K562 (cell line): ENCODE measurements around the gene SGCG. TPM values are rescaled to one million over a fixed set of nuclear protein-coding genes. Genes with fewer than 3 reads are reported as not detected.

ENCODE experiments used
- ATAC-seq: fragments of 200-7000 bp; cut with Tn5 transposase; 3 replicates; pipeline ENCODE4 v1.9.1; 2020; ENCODE audit warnings: moderate library complexity
- BruUV-seq: library from RNA; stranded (reverse); fragments of 400-500 nt; replicated peaks from 2 replicates; lab custom pipeline; 2021; lab: Mats Ljungman, UMichigan
- CTCF ChIA-PET: fragments of 300-600 bp; formaldehyde crosslinking; extraction: SDS; loops from one replicate; lab custom pipeline; 2021; ENCODE audit warnings: low intra/inter-chr PET ratio; lab: Yijun Ruan, JAX
- POLR2A ChIA-PET: fragments of 300-600, 350-650 bp; sonication (Branson Sonifier 250); formaldehyde crosslinking; extraction: SDS; loops from one replicate; lab custom pipeline; 2021; ENCODE audit warnings: antibody characterized with exemption, inconsistent platforms; lab: Yijun Ruan, JAX
- DNase-seq, 4 experiments: peaks; one replicate each; pipeline versions ENCODE4 v3.0.0 to v3.0.0-alpha.2; 2011 to 2018; ENCODE audit warnings: low spot score in 3 of 4, mixed read lengths in 3 of 4; ENCODE audit errors: extremely low read depth in 1 of 4
- FAIRE-seq: peaks from 2 replicates; lab custom pipeline; 2011; peaks lifted over from hg19 to GRCh38; lab: Jason Lieb, UNC
- H2AFZ ChIP-seq: 2 replicates; pipeline ENCODE4 v1.6.0; 2011; ENCODE audit warnings: low read depth, low read length, control low read depth, inconsistent platforms
- H3K27ac ChIP-seq: fragments of 200-600 bp; 3 replicates; pipeline ENCODE4 v1.8.0; 2011; ENCODE audit warnings: low read depth, mild to moderate bottlenecking, control low read depth, inconsistent platforms, low read length, moderate library complexity, mixed read lengths; ENCODE audit errors: extremely low read depth
- H3K27me3 ChIP-seq, 2 experiments: fragments of 300-600 bp in 1 of 2; 2 replicates in 1 of 2; 3 replicates in 1 of 2; pipeline versions ENCODE4 v1.6.0 to v1.8.0; 2011; ENCODE audit warnings: inconsistent platforms in 2 of 2, low read length in 2 of 2, mild to moderate bottlenecking in 1 of 2, mixed read lengths in 1 of 2, moderate library complexity in 1 of 2; ENCODE audit not compliant: control insufficient read depth in 2 of 2, insufficient read depth in 2 of 2
- H3K36me3 ChIP-seq: fragments of 300-600 bp; 3 replicates; pipeline ENCODE4 v1.8.0; 2011; ENCODE audit warnings: mild to moderate bottlenecking, low read length, inconsistent platforms; ENCODE audit not compliant: control insufficient read depth, insufficient read depth
- H3K4me1 ChIP-seq, 2 experiments: fragments of 200-600 bp in 1 of 2; replicated peaks in 1 of 2; 2 replicates in 1 of 2; 3 replicates in 1 of 2; pipeline versions ENCODE4 v1.5.1 to v1.8.0; 2011; ENCODE audit warnings: inconsistent platforms in 2 of 2, low read length in 2 of 2, mild to moderate bottlenecking in 1 of 2, mixed read lengths in 1 of 2, moderate library complexity in 1 of 2; ENCODE audit not compliant: control insufficient read depth in 2 of 2, insufficient read depth in 2 of 2
- H3K4me2 ChIP-seq: 2 replicates; pipeline ENCODE4 v1.6.1; 2011; ENCODE audit warnings: low read length, control low read depth, inconsistent platforms, mixed read lengths; ENCODE audit not compliant: insufficient read depth
- H3K4me3 ChIP-seq: fragments of 200-600 bp; sonication (generic), shearing (Covaris generic); 2 replicates; pipeline ENCODE4 v1.5.1; 2016; ENCODE audit warnings: control low read depth, inconsistent platforms
- H3K79me2 ChIP-seq: fragments of 200-600 bp; 3 replicates; pipeline ENCODE4 v1.8.0; 2011; ENCODE audit warnings: low read length, inconsistent platforms; ENCODE audit not compliant: control insufficient read depth, insufficient read depth
- H3K9ac ChIP-seq, 2 experiments: 2 replicates each; pipeline versions ENCODE4 v1.6.0 to v1.6.1; 2011; ENCODE audit warnings: low read depth in 2 of 2, low read length in 2 of 2, control low read depth in 1 of 2, inconsistent platforms in 1 of 2, mild to moderate bottlenecking in 1 of 2, mixed read lengths in 1 of 2; ENCODE audit not compliant: insufficient read depth in 1 of 2
- H3K9me1 ChIP-seq: one replicate; pipeline ENCODE4 v1.6.0; 2011; ENCODE audit warnings: inconsistent platforms, mild to moderate bottlenecking, low read length, moderate library complexity; ENCODE audit not compliant: control insufficient read depth, insufficient read depth
- H3K9me3 ChIP-seq: replicated peaks from 2 replicates; pipeline ENCODE4 v1.5.1; 2011; ENCODE audit warnings: low read depth, low read length, inconsistent platforms; ENCODE audit not compliant: control insufficient read depth, insufficient read depth
- H4K20me1 ChIP-seq: replicated peaks from 2 replicates; pipeline ENCODE4 v1.6.1; 2011; ENCODE audit warnings: low read length, inconsistent platforms, mixed read lengths; ENCODE audit not compliant: control insufficient read depth, insufficient read depth
- BCOR ChIP-seq: fragments of 450-650 bp; IDR thresholded peaks from 2 replicates; pipeline ENCODE4 v1.6.1; 2016
- KHSRP ChIP-seq: fragments of 450-650 bp; IDR thresholded peaks from 2 replicates; pipeline ENCODE4 v1.6.1; 2017
- MAFG ChIP-seq: fragments of 450-650 bp; conservative IDR thresholded peaks from 2 replicates; pipeline ENCODE4 v1.6.1; 2016; ENCODE audit warnings: missing genetic modification characterization, missing compliant biosample characterization
- MED1 ChIP-seq: sonication (generic); formaldehyde crosslinking; IDR thresholded peaks from 2 replicates; pipeline ENCODE4 v1.8.1; 2023; ENCODE audit warnings: missing genetic modification reagents, borderline replicate concordance
- RBM22 ChIP-seq: fragments of 200-400 bp; formaldehyde crosslinking; IDR thresholded peaks from 2 replicates; pipeline ENCODE4 v1.6.1; 2018; ENCODE audit warnings: low read length, low read depth; ENCODE audit not compliant: poor library complexity, severe bottlenecking
- RCOR1 ChIP-seq, 2 experiments: IDR thresholded peaks; 2 replicates each; pipeline ENCODE4 v1.6.1; 2012; ENCODE audit warnings: low read depth in 2 of 2, low read length in 2 of 2, borderline replicate concordance in 1 of 2, improper control_type of control experiment in 1 of 2
- SP1 ChIP-seq: sonication (generic); formaldehyde crosslinking; IDR thresholded peaks from 2 replicates; pipeline ENCODE4 v1.8.1; 2022; ENCODE audit warnings: mild to moderate bottlenecking, missing genetic modification reagents
- STAT5B ChIP-seq: fragments of 250-450 bp; sonication (Bioruptor Pico); IDR thresholded peaks from 2 replicates; pipeline ENCODE4 v1.8.0; 2021; ENCODE audit warnings: mild to moderate bottlenecking, inconsistent platforms
- TFAM ChIP-seq: fragments of 250-450 bp; sonication (Bioruptor Pico); conservative IDR thresholded peaks from 2 replicates; pipeline ENCODE4 v1.5.0; 2021; ENCODE audit warnings: mild to moderate bottlenecking, moderate library complexity
- WGBS: fragments of 100-300 bp; shearing (Covaris generic); methylation state at CpG from one replicate; pipeline ENCODE4 v1.1.6; 2016; ENCODE audit warnings: low coverage, mixed read lengths; ENCODE audit not compliant: insufficient coverage; ENCODE audit errors: missing lambda C conversion rate; 5-methylcytosine and 5-hydroxymethylcytosine counted together
- in situ Hi-C: fragments of 300-500 bp; cut with MboI; formaldehyde crosslinking; loops from 4 replicates; pipeline ENCODE4 v1.15.0; 2018; ENCODE audit warnings: inconsistent platforms, mixed read lengths
- intact Hi-C: fragments of 100-400 bp; cut with micrococcal nuclease; formaldehyde crosslinking; loops from 2 replicates; pipeline ENCODE4 v1.14.2; 2022
- polyA plus RNA-seq, 8 experiments: library from polyadenylated mRNA; depleted of rRNA in 4 of 8; stranded (reverse) in 5 of 8; unstranded in 3 of 8; fragments of >200 nt; fragmentation: Nextera tagmentation in 2 of 8; fragmentation: Illumina TruSeq in 1 of 8; extraction: Ambion mirVana in 2 of 8; extraction: Trizol in 1 of 8; gene quantifications; 2 replicates each; pipeline versions ENCODE4 v1.2.1 to v1.2.3, GENCODE V29; 2011 to 2014; ENCODE audit warnings: inconsistent platforms in 1 of 8, missing spikeins in 1 of 8
- total RNA-seq, 7 experiments: library from RNA; depleted of rRNA in 6 of 7; stranded (reverse); fragments of >200 nt in 6 of 7; fragmentation: Illumina TruSeq in 2 of 7; extraction: Trizol in 2 of 7; gene quantifications; 2 replicates each; pipeline versions ENCODE4 v1.2.1 to v1.2.3, GENCODE V29; 2011 to 2021; ENCODE audit warnings: low replicate concordance in 1 of 7
- TF ChIP-seq, protein P1 (sequence below): fragments of 450-650 bp; formaldehyde crosslinking; IDR thresholded peaks from 2 replicates; pipeline ENCODE4 v1.4.0; 2022; ENCODE audit warnings: mild to moderate bottlenecking, moderate library complexity
- TF ChIP-seq, protein P2 (sequence below): fragments of 250-450 bp; sonication (Bioruptor Pico); IDR thresholded peaks from 2 replicates; pipeline ENCODE4 v1.4.0; 2020; ENCODE audit warnings: borderline replicate concordance
- TF ChIP-seq, protein P3 (sequence below): sonication (generic); formaldehyde crosslinking; IDR thresholded peaks from 2 replicates; pipeline ENCODE4 v1.8.1; 2023; ENCODE audit warnings: mild to moderate bottlenecking, missing genetic modification reagents

Gene SGCG
- total and polyA plus RNA-seq, 9 of the 15 experiments (the other 6 are each of a cell fraction or from before 2014, with no cell fraction given) = 0.04 to 0.44 (median 0.34) TPM

DNA sequence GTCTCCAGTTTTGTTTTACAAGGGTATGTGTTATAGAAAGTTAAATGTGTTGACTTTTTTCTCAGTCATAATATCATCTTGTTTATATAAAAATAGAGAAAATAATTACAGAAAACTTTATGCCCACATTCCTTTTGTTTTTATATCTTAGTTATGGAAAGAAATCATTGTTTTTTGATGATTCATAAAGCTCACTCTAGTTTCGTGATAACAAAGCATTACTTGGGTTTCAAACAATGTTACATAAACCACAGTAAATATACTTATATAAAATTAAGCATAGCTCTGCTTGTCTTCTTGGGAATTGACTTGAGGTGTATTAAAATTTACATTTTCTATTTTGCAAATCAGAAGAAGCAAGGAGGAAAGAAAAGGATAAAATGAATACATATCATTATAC is 111.8 kb downstream of the SGCG start:
- no peak overlapping the region for H3K27ac ChIP-seq
- no peaks in the 10 kb centered on the region for H3K9me1 ChIP-seq
- H3K4me2 ChIP-seq = no peak overlapping the region
- in situ Hi-C loops = no loop called here
- H3K36me3 ChIP-seq = no peaks in the 10 kb centered on the region
- TF ChIP-seq, protein P1, sequence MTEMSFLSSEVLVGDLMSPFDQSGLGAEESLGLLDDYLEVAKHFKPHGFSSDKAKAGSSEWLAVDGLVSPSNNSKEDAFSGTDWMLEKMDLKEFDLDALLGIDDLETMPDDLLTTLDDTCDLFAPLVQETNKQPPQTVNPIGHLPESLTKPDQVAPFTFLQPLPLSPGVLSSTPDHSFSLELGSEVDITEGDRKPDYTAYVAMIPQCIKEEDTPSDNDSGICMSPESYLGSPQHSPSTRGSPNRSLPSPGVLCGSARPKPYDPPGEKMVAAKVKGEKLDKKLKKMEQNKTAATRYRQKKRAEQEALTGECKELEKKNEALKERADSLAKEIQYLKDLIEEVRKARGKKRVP (CRISPR knock-in tag) = no peak
- no peak for TF ChIP-seq STAT5B (CRISPR knock-in tag)
- no peak for TF ChIP-seq RBM22
- TF ChIP-seq BCOR = no peak
- TF ChIP-seq, protein P2, sequence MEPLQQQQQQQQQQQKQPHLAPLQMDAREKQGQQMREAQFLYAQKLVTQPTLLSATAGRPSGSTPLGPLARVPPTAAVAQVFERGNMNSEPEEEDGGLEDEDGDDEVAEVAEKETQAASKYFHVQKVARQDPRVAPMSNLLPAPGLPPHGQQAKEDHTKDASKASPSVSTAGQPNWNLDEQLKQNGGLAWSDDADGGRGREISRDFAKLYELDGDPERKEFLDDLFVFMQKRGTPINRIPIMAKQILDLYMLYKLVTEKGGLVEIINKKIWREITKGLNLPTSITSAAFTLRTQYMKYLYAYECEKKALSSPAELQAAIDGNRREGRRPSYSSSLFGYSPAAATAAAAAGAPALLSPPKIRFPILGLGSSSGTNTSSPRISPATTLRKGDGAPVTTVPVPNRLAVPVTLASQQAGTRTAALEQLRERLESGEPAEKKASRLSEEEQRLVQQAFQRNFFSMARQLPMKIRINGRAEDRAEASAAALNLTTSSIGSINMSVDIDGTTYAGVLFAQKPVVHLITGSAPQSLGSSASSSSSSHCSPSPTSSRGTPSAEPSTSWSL (CRISPR knock-in tag) = no peak
- TF ChIP-seq RCOR1 (IDR thresholded peaks at IDR 0.05; ENCODE audit: borderline replicate concordance in 1 of 2, low read depth in 2 of 2, low read length in 2 of 2) = no peak
- TF ChIP-seq, protein P3, sequence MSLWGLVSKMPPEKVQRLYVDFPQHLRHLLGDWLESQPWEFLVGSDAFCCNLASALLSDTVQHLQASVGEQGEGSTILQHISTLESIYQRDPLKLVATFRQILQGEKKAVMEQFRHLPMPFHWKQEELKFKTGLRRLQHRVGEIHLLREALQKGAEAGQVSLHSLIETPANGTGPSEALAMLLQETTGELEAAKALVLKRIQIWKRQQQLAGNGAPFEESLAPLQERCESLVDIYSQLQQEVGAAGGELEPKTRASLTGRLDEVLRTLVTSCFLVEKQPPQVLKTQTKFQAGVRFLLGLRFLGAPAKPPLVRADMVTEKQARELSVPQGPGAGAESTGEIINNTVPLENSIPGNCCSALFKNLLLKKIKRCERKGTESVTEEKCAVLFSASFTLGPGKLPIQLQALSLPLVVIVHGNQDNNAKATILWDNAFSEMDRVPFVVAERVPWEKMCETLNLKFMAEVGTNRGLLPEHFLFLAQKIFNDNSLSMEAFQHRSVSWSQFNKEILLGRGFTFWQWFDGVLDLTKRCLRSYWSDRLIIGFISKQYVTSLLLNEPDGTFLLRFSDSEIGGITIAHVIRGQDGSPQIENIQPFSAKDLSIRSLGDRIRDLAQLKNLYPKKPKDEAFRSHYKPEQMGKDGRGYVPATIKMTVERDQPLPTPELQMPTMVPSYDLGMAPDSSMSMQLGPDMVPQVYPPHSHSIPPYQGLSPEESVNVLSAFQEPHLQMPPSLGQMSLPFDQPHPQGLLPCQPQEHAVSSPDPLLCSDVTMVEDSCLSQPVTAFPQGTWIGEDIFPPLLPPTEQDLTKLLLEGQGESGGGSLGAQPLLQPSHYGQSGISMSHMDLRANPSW (CRISPR knock-in tag) = no peak
- TF ChIP-seq TFAM (CRISPR knock-in tag) = no peak
- no peak for TF ChIP-seq MAFG
- no peak for TF ChIP-seq KHSRP
- no peak for TF ChIP-seq MED1
- TF ChIP-seq SP1 = no peak
- TF ChIP-seq, all 486 proteins: peak for 0
- H2AFZ ChIP-seq = no peak overlapping the region
- no peaks in the 10 kb centered on the region for H3K4me1 ChIP-seq
- BruUV-seq = no TSS peak
- WGBS = 0% methylated on average over 1 of the region's 1 CpG
- no peaks in the 10 kb centered on the region for H3K9me3 ChIP-seq
- ChIA-PET CTCF (no interaction called here), POLR2A (no interaction called here)
- no peaks in the 10 kb centered on the region for H3K27me3 ChIP-seq
- no peaks in the 10 kb centered on the region for H4K20me1 ChIP-seq
- ATAC-seq (no peak), FAIRE-seq (no peak), DNase-seq (no peak)
- H3K79me2 ChIP-seq = no peaks in the 10 kb centered on the region
- H3K4me3 ChIP-seq = no peak overlapping the region
- intact Hi-C loops = no loop called here
- no peak overlapping the region for H3K9ac ChIP-seq
